HepG2 (cell line): Measurements from ENCODE around the gene VCP.

ENCODE experiments used
- ELF1 ChIP-seq: sonication (generic); formaldehyde crosslinking; IDR thresholded peaks from 2 replicates; pipeline ENCODE4 v1.4.0; 2020; ENCODE audit warnings: missing genetic modification reagents
- MTF1 ChIP-seq: sonication (generic); formaldehyde crosslinking; IDR thresholded peaks from 2 replicates; pipeline ENCODE4 v1.5.0; 2020; ENCODE audit warnings: missing genetic modification reagents
- POLR2AphosphoS5 ChIP-seq: IDR thresholded peaks from 2 replicates; pipeline ENCODE4 v1.6.1; 2012; ENCODE audit warnings: low read depth, low read length
- ZNF138 ChIP-seq: sonication (generic); formaldehyde crosslinking; IDR thresholded peaks from 2 replicates; pipeline ENCODE4 v1.5.0; 2020; ENCODE audit warnings: mild to moderate bottlenecking, low read depth, missing genetic modification reagents

DNA sequence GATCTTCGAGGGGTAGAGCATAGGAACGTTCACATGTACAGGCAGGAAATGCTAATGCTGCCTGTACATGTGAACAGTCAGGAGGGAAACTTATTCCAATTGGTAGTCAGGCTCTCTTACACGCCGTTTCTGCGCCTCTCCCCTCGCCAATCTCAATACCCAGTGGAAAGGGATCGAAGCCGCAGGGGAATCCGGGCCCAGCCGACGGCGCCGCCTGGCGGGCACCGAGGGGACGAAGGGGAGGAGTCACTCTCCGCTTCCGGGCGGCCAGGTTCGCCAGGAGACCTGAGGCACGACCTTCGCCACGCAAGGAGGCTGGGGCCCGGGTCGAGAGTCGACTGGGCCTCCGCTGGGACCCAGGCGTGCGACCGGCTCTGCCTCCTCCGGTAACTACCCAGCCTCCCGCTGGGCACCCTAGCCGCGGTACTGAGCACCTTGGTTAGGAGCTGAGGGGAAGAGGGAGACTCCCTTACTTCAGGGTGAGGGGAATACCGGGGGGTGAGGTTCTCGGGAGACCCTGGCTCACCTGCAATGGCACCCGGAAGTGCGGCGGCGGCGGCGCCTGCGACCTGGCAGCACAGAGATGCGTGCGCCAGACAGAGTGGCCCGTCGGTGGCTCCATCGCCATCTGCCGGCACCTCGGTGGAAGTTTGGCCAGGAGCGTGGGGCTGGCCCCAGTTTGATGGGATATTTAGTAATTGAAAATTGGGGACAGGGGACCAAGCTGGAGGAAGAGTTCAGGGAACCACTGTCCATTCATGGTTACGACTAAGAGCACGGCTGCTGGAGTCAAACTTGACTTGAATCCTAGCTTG is 23.8 kb upstream of the VCP start, which contains the start of gene PIGO:
- TF ChIP-seq ZNF138 (CRISPR knock-in tag), result peak; percentile 90; the same call in 1 of the 2 replicates
- TF ChIP-seq MTF1, result no peak
- TF ChIP-seq ELF1 (CRISPR knock-in tag), result peak; percentile 99
- peak; percentile 89 for TF ChIP-seq POLR2AphosphoS5
